ENCODE data around the gene APOBR.
"Not testable (repeated sequence)": the region's sequence is repeated elsewhere in the genome, so short reads cannot be mapped to it uniquely, and the experiment has no call there.

Gene APOBR

GRCh38 chr16:28538733-28539596, 44.5 kb downstream of the APOBR start, which contains the start of gene NUPR1:
Gene NUPR1 (minus strand): TSS chr16:28538974. CDS start chr16:28538907, 67 bp downstream.
- no peak for TF ChIP-seq CTCF (IDR thresholded peaks at IDR 0.05; ENCODE audit: insufficient read depth, low read depth, low read length, missing control alignments)
- no peak within 1 kb of the TSS for H3K4me3 ChIP-seq (ENCODE audit: low read depth, low read length)
- no peak for DNase-seq (ENCODE audit: low read depth)

- TF ChIP-seq CTCF (IDR thresholded peaks at IDR 0.05; ENCODE audit: insufficient read depth, low read depth, low read length, missing control alignments) = no peak
- H3K4me3 ChIP-seq (ENCODE audit: low read depth, low read length) = no peak overlapping the region
- DNase-seq (ENCODE audit: low read depth) = no peak
These were observed 45.9 kb downstream of the APOBR start for GRCh38 chr16:28540346-28540745.

GRCh38 chr16:28542646-28543045, 48.2 kb downstream of the APOBR start:
- no peak overlapping the region for H3K4me3 ChIP-seq (ENCODE audit: low read depth, low read length)
- DNase-seq (ENCODE audit: low read depth) = no peak
- no peak for TF ChIP-seq CTCF (IDR thresholded peaks at IDR 0.05; ENCODE audit: insufficient read depth, low read depth, low read length, missing control alignments)

GRCh38 chr16:28543072-28543471, 48.6 kb downstream of the APOBR start:
- peak; percentile 24 for DNase-seq (ENCODE audit: low read depth)
- H3K4me3 ChIP-seq (ENCODE audit: low read depth, low read length) = no peak overlapping the region

GRCh38 chr16:28544998-28545397, 50.6 kb downstream of the APOBR start:
- H3K4me3 ChIP-seq (ENCODE audit: low read depth, low read length) = no peak overlapping the region
- no peak for DNase-seq (ENCODE audit: low read depth)
- no peak for TF ChIP-seq CTCF (IDR thresholded peaks at IDR 0.05; ENCODE audit: insufficient read depth, low read depth, low read length, missing control alignments)

More at GRCh38 chr16:28543072-28543471, 48.6 kb downstream of the APOBR start:
- TF ChIP-seq CTCF (IDR thresholded peaks at IDR 0.05; ENCODE audit: insufficient read depth, low read depth, low read length, missing control alignments) = no peak

- not testable (repeated sequence) for DNase-seq (ENCODE audit: low read depth); H3K4me3 ChIP-seq (ENCODE audit: low read depth, low read length)
These were observed 51.5 kb downstream of the APOBR start for GRCh38 chr16:28545964-28546363.

GRCh38 chr16:28546626-28547025, 52.2 kb downstream of the APOBR start:
- DNase-seq (ENCODE audit: low read depth) = no peak
- no peak for TF ChIP-seq CTCF (IDR thresholded peaks at IDR 0.05; ENCODE audit: insufficient read depth, low read depth, low read length, missing control alignments)

More at GRCh38 chr16:28546626-28547025, 52.2 kb downstream of the APOBR start:
- H3K4me3 ChIP-seq (ENCODE audit: low read depth, low read length) = no peak overlapping the region
